Measurements from ENCODE around the gene EML6.

The EML6 gene

GRCh38 chr2:55010915-55011314 lies 287.5 kb downstream of the EML6 start:
- no peak for DNase-seq

DNA sequence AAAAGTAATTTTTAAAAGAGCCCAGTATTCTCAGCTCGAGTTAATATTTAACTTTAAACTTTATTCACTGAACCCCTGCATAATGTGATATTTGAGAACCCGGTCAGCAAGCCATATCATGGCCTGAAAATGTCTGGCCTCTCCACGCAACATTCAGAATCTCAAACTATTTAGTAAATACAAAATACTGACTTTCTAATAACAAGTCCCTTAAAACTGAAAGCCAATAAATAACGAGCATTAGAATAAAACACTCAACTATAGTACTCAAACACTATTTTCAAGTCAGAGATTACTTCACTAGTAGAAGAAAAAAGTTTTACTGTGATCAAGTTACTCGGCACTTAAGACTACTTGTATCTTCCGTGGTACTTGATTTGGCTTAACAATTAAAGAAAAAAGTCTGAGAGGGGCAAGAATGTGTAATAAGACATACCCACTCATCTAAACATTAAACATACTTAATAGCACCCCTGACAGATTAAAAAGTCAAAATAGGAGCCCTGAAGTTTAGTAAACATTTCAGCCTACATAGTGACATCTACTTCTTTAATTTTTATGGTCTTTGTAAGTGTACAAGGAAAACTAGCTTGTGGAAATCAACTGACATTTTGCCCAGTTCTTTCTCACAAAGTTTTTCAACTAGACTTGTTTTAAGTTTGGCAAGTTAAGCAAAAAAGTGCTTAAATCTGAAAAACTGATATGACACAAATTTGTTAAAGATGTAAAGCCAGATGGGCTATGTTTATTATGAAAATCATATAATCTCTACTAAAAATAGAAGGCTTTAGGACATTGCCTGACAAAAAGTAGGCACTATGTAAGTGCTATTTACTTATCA lies 288.6 kb downstream of the EML6 start:
- DNase-seq: no peak

- no peak for DNase-seq
Observed at GRCh38 chr2:55012672-55013484, 289.4 kb downstream of the EML6 start.

- DNase-seq: no peak
Observed at GRCh38 chr2:55013936-55014335, 290.5 kb downstream of the EML6 start.

DNA sequence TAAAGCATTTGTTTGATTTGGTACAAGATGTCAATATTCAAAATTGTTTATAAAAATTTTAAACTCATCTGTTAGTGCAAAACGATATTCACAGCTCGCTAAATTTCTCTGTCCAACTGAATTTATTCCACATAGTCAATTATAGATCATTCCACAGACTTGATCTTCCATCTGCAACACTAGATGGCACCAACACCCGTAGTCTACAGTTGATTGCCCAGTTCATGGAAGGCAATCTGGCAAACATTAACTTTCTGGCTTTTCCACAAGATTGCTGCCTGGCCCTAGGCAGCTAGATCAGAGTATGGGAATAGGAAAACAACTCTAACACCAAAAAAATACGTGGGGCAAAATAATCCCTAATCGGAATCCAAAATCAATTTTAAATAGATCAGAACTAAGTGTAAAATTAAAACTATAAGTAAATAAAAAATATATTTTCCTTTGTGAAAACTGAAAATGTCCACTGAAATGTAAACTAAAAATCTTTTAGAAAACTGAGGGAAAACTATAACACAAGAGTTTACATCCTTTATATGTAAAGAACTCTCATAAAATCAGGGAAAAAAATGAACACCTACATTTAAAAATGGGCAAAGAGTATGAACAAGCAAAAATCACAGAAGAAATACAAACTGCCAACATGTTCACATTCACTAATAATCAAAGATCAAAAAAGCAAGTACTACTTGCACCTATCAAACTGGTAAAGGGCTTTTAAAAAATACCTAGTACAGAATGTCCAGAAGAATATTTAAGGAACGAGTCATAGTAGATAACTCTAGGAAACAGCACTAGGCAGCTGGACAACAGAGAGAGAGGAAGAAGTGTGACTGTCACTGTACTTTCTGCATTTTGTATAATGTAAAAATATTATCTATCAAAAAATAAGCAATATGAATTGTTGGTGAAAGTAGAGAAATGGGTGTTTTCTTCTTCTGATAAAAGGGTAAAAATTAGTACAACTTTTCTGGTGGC lies 291.8 kb downstream of the EML6 start:
- peak; percentile 82 for DNase-seq

- no peak for DNase-seq
Observed at GRCh38 chr2:55017428-55017827, 294.0 kb downstream of the EML6 start.

DNA sequence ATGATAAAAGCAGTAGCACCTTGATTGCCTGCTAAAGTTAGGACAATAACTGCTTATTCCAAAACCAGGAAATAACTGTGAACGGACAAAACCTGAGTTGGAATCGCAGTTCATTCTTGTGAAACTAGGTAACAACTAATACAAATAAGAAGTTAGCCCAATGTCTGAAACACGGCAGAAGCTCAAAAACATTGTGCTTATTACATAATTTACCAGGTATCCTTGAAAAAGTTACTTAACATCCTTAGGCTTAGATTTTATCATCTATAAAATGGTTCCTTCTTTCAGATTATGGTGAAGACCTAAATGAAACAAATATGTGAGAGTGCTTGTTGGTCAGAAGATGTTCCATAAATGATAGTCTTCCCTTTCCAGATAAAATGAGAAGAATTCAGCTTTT lies 294.4 kb downstream of the EML6 start:
- DNase-seq: no peak

GRCh38 chr2:55018619-55019018 lies 295.2 kb downstream of the EML6 start:
- no peak for DNase-seq

DNA sequence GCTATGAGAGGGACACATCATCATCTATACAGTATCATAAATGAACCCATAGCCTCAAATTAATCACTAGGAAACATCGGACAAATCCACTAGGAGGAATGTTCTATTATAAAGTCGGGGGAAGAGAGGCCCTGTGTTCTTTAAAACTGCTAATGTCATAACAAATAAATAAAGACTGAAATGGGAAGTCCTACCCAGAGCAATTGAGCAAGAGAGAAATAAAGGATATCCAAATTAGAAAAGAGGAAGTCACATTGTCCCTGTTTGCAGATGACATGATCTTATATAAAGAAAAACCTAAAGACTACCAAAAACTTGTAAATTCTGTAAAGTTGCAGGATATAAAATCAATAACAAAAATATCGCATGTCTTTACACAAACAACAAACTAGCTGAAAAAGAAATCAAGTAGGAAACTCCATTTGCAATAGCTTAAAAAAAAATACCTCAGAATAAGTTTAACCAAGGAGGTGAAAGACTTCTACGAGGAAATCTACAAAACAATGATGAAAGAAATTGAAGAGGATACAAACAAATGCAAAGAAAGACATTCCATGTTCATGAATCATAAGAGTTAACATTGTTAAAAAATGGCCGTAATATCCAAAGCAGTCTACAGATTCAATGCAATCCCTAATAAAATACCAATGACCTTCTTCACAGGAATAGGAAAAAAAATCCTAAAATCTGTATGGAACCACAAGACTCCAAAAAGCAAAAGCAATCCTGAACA lies 296.2 kb downstream of the EML6 start:
- no peak for DNase-seq

All from NCI-H82 (cell line).